Gastrocnemius medialis (tissue), 4 donors: ENCODE measurements around the gene NAV3.

Experiments used
- POLR2A ChIP-seq, 2 donors: fragments of 450-650 bp; IDR thresholded peaks; one replicate each; pipeline ENCODE4 v1.6.1; 2017; ENCODE audit warnings: antibody characterized with exemption in 2 of 2, mild to moderate bottlenecking in 2 of 2, moderate library complexity in 2 of 2
- TF ChIP-seq, protein P1 (sequence below), 5 experiments: fragments of 450-650 bp in 3 of 5; fragments of 200-600 bp in 2 of 5; sonication (generic) in 2 of 5; IDR thresholded peaks in 4 of 5; conservative IDR thresholded peaks in 1 of 5; 1 replicate in 4 of 5; 2 replicates in 1 of 5; pipeline ENCODE4 v1.5.1; 2016 to 2019; ENCODE audit warnings: antibody characterized with exemption in 5 of 5, mild to moderate bottlenecking in 3 of 5, moderate library complexity in 3 of 5

DNA sequence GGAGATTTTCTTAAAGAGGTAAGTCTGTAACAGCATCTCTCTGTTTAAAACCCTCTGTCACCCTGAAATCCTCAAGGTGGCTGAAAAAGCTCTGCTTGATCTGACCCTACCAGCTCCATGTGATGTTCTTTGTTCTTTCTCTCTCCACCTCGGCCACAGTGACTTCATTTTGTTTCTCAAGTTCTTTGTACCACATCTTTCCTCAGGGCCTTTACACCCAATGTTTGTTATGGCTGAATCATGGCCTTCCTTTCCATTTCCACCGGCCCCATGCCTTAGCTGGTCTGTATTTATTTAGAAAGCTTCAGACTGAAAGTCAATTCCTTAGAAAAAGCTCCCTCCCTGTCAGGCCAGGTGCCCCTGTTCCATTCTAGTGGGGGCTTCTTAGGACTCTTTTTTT, 431.2 kb downstream of the NAV3 start:
- TF ChIP-seq, protein P1, sequence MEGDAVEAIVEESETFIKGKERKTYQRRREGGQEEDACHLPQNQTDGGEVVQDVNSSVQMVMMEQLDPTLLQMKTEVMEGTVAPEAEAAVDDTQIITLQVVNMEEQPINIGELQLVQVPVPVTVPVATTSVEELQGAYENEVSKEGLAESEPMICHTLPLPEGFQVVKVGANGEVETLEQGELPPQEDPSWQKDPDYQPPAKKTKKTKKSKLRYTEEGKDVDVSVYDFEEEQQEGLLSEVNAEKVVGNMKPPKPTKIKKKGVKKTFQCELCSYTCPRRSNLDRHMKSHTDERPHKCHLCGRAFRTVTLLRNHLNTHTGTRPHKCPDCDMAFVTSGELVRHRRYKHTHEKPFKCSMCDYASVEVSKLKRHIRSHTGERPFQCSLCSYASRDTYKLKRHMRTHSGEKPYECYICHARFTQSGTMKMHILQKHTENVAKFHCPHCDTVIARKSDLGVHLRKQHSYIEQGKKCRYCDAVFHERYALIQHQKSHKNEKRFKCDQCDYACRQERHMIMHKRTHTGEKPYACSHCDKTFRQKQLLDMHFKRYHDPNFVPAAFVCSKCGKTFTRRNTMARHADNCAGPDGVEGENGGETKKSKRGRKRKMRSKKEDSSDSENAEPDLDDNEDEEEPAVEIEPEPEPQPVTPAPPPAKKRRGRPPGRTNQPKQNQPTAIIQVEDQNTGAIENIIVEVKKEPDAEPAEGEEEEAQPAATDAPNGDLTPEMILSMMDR (IDR thresholded peaks at IDR 0.05 in 4 of 5, conservative IDR thresholded peaks at IDR 0.05 in 1 of 5): no peak
- no peak for TF ChIP-seq POLR2A (IDR thresholded peaks at IDR 0.05)
